KOPT-K1 (cell line): ENCODE measurements around the gene EXOSC10.
"Not testable (repeated sequence)": the region's sequence is repeated elsewhere in the genome, so short reads cannot be mapped to it uniquely, and the experiment has no call there.

Experiments
- H3K27ac ChIP-seq: fragments of 200-600 bp; sonication (generic); 2 replicates; pipeline ENCODE4 v1.5.1; 2016; ENCODE audit warnings: antibody characterized with exemption, mild to moderate bottlenecking, low read depth, low read length; ENCODE audit not compliant: poor library complexity, severe bottlenecking
- H3K36me3 ChIP-seq: fragments of 200-600 bp; sonication (generic); 2 replicates; pipeline ENCODE4 v1.5.1; 2017; ENCODE audit warnings: antibody characterized with exemption, mild to moderate bottlenecking, low read length, moderate library complexity; ENCODE audit not compliant: insufficient read depth
- H3K9me3 ChIP-seq: fragments of 200-600 bp; sonication (generic); 2 replicates; pipeline ENCODE4 v1.5.1; 2017; ENCODE audit warnings: antibody characterized with exemption, low read length, mild to moderate bottlenecking; ENCODE audit not compliant: insufficient read depth, poor library complexity, severe bottlenecking

Gene EXOSC10

DNA sequence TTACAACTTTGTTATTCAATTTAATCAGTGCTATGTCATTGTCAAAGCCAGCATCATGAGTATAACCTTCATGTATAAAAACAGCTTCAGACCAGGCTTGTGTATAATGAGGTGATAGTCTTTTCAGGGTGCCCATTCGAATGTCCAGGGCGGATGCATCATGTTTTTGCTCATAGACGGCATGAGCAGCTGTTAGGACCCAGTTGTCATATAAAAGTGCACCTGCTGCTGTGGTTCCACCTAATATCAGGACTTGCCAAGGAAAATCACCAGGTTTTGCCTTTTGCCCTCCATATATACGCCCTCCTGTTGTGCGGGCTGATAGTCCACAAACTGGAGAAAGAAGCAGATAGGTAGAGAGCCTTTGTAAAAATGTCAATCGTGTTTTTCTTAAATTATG, 72.4 kb downstream of the EXOSC10 start:
- no peak overlapping the region for H3K27ac ChIP-seq
- H3K36me3 ChIP-seq, result peaks cover 71% of the 10 kb centered on the region
- no peaks in the 10 kb centered on the region for H3K9me3 ChIP-seq

DNA sequence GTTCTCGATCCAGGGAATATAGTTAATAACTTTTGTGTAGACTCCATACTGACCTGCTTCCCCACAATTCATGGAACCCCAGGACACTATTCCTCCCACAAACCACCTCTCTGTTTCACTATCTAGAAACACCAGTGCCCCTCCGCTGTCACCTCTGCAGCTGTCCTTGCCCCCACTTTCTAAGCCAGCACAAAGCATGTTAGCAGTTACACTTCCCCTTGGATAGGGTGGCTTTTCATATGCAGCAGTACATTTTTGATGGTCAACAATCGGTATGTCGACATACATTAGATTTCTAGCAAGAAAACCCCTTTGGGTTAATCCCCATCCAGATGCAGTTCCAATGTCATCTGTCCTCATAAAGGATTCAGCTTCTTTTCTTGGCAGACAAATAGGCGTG, 72.8 kb downstream of the EXOSC10 start:
- Histone ChIP-seq H3K36me3 (peaks cover 75% of the 10 kb centered on the region), H3K27ac (no peak overlapping the region), H3K9me3 (no peaks in the 10 kb centered on the region)

DNA sequence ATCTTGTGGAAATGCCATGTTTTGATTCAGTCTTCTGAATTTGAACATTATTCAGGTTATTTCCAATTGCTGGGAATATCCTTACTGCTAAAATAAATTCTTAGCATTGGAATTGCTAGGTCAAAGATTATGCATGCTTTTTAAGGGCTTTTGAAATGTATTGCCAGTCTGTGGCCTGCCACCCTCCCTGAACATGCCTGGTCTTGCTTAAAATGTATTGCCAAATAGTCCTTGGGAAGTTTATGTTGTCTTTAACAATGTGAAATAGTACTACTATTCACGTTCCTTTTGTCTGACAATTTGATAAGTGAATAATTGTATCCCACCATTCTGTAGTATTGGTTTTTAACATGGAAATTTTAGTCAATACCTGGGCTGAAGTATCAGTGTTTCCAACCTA, 73.6 kb downstream of the EXOSC10 start:
- Histone ChIP-seq H3K36me3 (peaks cover 84% of the 10 kb centered on the region), H3K27ac (no peak overlapping the region), H3K9me3 (no peaks in the 10 kb centered on the region)

DNA sequence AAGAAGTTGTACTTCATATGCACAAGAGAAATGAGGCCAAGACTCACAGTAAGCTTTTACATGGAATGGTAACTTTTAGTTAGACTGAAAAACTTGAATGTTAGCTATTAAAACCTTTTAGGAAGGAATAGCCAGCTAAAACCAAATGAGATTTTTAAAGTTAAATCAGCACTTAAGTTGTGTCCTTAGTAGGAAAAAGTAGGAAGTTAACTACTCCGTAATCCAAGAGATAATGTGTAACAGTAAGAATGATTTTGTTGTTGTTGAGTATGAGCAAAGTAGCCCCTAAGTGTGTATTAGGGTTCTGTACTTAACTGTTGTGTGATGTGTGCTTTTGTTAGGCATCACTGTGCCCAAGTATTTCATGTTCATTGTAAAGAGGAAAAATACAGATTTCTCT, 74.1 kb downstream of the EXOSC10 start:
- Histone ChIP-seq H3K27ac (no peak overlapping the region), H3K9me3 (no peaks in the 10 kb centered on the region), H3K36me3 (peaks cover 85% of the 10 kb centered on the region)

- Histone ChIP-seq H3K36me3 (peaks cover 88% of the 10 kb centered on the region), H3K9me3 (no peaks in the 10 kb centered on the region), H3K27ac (no peak overlapping the region)
These were observed 74.8 kb downstream of the EXOSC10 start for GRCh38 chr1:11024874-11025203.

GRCh38 chr1:11024154-11024873, 75.4 kb downstream of the EXOSC10 start:
- H3K9me3 ChIP-seq, result no peaks in the 10 kb centered on the region
- H3K36me3 ChIP-seq, result peaks cover 90% of the 10 kb centered on the region
- no peak overlapping the region for H3K27ac ChIP-seq

- H3K36me3 ChIP-seq, result peaks cover 99% of the 10 kb centered on the region
- H3K27ac ChIP-seq, result no peak overlapping the region
- no peaks in the 10 kb centered on the region for H3K9me3 ChIP-seq
These were observed 76.5 kb downstream of the EXOSC10 start for GRCh38 chr1:11023201-11023600.

GRCh38 chr1:11019971-11020370, 79.7 kb downstream of the EXOSC10 start:
- peaks cover 100% of the 10 kb centered on the region for H3K36me3 ChIP-seq
- no peak overlapping the region for H3K27ac ChIP-seq
- H3K9me3 ChIP-seq, result no peaks in the 10 kb centered on the region

GRCh38 chr1:11019358-11019757, 80.3 kb downstream of the EXOSC10 start:
- not testable (repeated sequence) for H3K27ac ChIP-seq
- peaks cover 100% of the 10 kb centered on the region for H3K36me3 ChIP-seq

More at GRCh38 chr1:11019358-11019757, 80.3 kb downstream of the EXOSC10 start:
- not testable (repeated sequence) for H3K9me3 ChIP-seq
